ENCODE measurements around the gene XCL2.

GRCh38 chr1:168498159-168498631, 45.6 kb downstream of the XCL2 start:
- TF ChIP-seq, protein P1, sequence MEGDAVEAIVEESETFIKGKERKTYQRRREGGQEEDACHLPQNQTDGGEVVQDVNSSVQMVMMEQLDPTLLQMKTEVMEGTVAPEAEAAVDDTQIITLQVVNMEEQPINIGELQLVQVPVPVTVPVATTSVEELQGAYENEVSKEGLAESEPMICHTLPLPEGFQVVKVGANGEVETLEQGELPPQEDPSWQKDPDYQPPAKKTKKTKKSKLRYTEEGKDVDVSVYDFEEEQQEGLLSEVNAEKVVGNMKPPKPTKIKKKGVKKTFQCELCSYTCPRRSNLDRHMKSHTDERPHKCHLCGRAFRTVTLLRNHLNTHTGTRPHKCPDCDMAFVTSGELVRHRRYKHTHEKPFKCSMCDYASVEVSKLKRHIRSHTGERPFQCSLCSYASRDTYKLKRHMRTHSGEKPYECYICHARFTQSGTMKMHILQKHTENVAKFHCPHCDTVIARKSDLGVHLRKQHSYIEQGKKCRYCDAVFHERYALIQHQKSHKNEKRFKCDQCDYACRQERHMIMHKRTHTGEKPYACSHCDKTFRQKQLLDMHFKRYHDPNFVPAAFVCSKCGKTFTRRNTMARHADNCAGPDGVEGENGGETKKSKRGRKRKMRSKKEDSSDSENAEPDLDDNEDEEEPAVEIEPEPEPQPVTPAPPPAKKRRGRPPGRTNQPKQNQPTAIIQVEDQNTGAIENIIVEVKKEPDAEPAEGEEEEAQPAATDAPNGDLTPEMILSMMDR (IDR thresholded peaks at IDR 0.05): no peak
- TF ChIP-seq POLR2A (IDR thresholded peaks at IDR 0.05): no peak
- TF ChIP-seq EP300 (IDR thresholded peaks at IDR 0.05): no peak
